ENCODE measurements around the gene RNF34.

GRCh38 chr12:121465921-121466793 lies 66.2 kb downstream of the RNF34 start:
- TF ChIP-seq CTCF (IDR thresholded peaks at IDR 0.05) (no peak), CREM (CRISPR knock-in tag; IDR thresholded peaks at IDR 0.05) (no peak), TCF7 (CRISPR knock-in tag; IDR thresholded peaks at IDR 0.05; ENCODE audit: low read depth) (no peak), NFYB (CRISPR knock-in tag; conservative IDR thresholded peaks at IDR 0.05; ENCODE audit: low read depth) (no peak), FOXP4 (CRISPR knock-in tag; IDR thresholded peaks at IDR 0.05) (no peak), IRF1 (CRISPR knock-in tag; IDR thresholded peaks at IDR 0.05) (no peak), ZNF423 (CRISPR knock-in tag; IDR thresholded peaks at IDR 0.05) (no peak), ZNF317 (CRISPR knock-in tag; IDR thresholded peaks at IDR 0.05; ENCODE audit: borderline replicate concordance, low read depth) (no peak), JUN (CRISPR knock-in tag; IDR thresholded peaks at IDR 0.05) (no peak)

Data from WTC11 (cell line).